NCI-H128 (cell line): ENCODE measurements around the gene FAM117B.
A peak's percentile ranks its signal among the peaks of the same experiment; 100 is the strongest.

Source experiments
- DNase-seq: peaks from one replicate; lab custom pipeline; 2025; ENCODE audit not compliant: unreplicated experiment; lab: John Stamatoyannopoulos, UW

FAM117B gene

GRCh38 chr2:202634556-202635427, at the start of gene FAM117B:
Gene FAM117B, plus strand, starts transcription at chr2:202634969. Its CDS starts 219 bp downstream, at chr2:202635188.
- peak; percentile 95 for DNase-seq

GRCh38 chr2:202588647-202589581, 45.9 kb upstream of the FAM117B start:
- DNase-seq, result peak; percentile 65

GRCh38 chr2:202589582-202589949, 45.2 kb upstream of the FAM117B start:
- no peak for DNase-seq

- DNase-seq, result no peak
Observed at GRCh38 chr2:202592566-202592965, 42.2 kb upstream of the FAM117B start.

GRCh38 chr2:202599105-202599504, 35.7 kb upstream of the FAM117B start:
- DNase-seq, result no peak

GRCh38 chr2:202599911-202600310, 34.9 kb upstream of the FAM117B start:
- DNase-seq, result no peak

GRCh38 chr2:202604699-202605098, 30.1 kb upstream of the FAM117B start:
- no peak for DNase-seq

GRCh38 chr2:202605174-202605573, 29.6 kb upstream of the FAM117B start:
- DNase-seq, result no peak

- DNase-seq, result no peak
Observed at GRCh38 chr2:202608142-202608852, 26.5 kb upstream of the FAM117B start.

- no peak for DNase-seq
Observed at GRCh38 chr2:202609381-202610145, 25.2 kb upstream of the FAM117B start.

GRCh38 chr2:202610380-202610779, 24.4 kb upstream of the FAM117B start:
- no peak for DNase-seq

- no peak for DNase-seq
Observed at GRCh38 chr2:202612145-202612544, 22.6 kb upstream of the FAM117B start.

- DNase-seq, result no peak
Observed at GRCh38 chr2:202613479-202613878, 21.3 kb upstream of the FAM117B start.

GRCh38 chr2:202624133-202624532, 10.6 kb upstream of the FAM117B start:
- no peak for DNase-seq

GRCh38 chr2:202627042-202627441, 7.7 kb upstream of the FAM117B start:
- DNase-seq, result no peak

- DNase-seq, result no peak
Observed at GRCh38 chr2:202628646-202629198, 6.0 kb upstream of the FAM117B start.

GRCh38 chr2:202632682-202633290, 2.0 kb upstream of the FAM117B start:
- DNase-seq, result no peak

GRCh38 chr2:202633470-202633869, 1.3 kb upstream of the FAM117B start:
- no peak for DNase-seq

GRCh38 chr2:202635428-202636212, 851 bp downstream of the FAM117B start:
- DNase-seq, result peak; percentile 33
